NCI-H2171 treated with DMSO at 0.1 percent for 48 hours (cell line): ENCODE measurements around the gene MEGF11.
"Not testable (repeated sequence)": the region's sequence is repeated elsewhere in the genome, so short reads cannot be mapped to it uniquely, and the experiment has no call there.

Experiments
- DNase-seq: peaks from one replicate; lab custom pipeline; 2025; lab: John Stamatoyannopoulos, UW

MEGF11 gene

GRCh38 chr15:65885668-65886218, 367.8 kb downstream of the MEGF11 start:
- DNase-seq, result no peak

- peak; percentile 48 for DNase-seq
Observed at GRCh38 chr15:65884511-65884910, 369.0 kb downstream of the MEGF11 start.

- DNase-seq, result no peak
Observed at GRCh38 chr15:65883571-65883970, 370.0 kb downstream of the MEGF11 start.

- DNase-seq, result no peak
Observed at GRCh38 chr15:65881766-65882434, 371.6 kb downstream of the MEGF11 start.

- no peak for DNase-seq
Observed at GRCh38 chr15:65877749-65878148, 375.8 kb downstream of the MEGF11 start.

- DNase-seq, result no peak
Observed at GRCh38 chr15:65875458-65875857, 378.1 kb downstream of the MEGF11 start.

- no peak for DNase-seq
Observed at GRCh38 chr15:65873256-65873655, 380.3 kb downstream of the MEGF11 start.

- DNase-seq, result not testable (repeated sequence)
Observed at GRCh38 chr15:65872596-65872995, 381.0 kb downstream of the MEGF11 start.

- DNase-seq, result not testable (repeated sequence)
Observed at GRCh38 chr15:65871886-65872285, 381.7 kb downstream of the MEGF11 start.

GRCh38 chr15:65870889-65871533, 382.5 kb downstream of the MEGF11 start:
- peak; percentile 52 for DNase-seq

GRCh38 chr15:65869954-65870871, 383.3 kb downstream of the MEGF11 start:
- DNase-seq, result peak; percentile 55

GRCh38 chr15:65869126-65869953, 384.2 kb downstream of the MEGF11 start, which contains the start of gene RAB11A:
RAB11A (plus strand) TSS chr15:65869491; CDS start chr15:65869586, 95 bp downstream.
- peak; percentile 98 for DNase-seq

GRCh38 chr15:65868546-65869125, 384.9 kb downstream of the MEGF11 start:
- no peak for DNase-seq

GRCh38 chr15:65867933-65868332, 385.6 kb downstream of the MEGF11 start:
- DNase-seq, result not testable (repeated sequence)

GRCh38 chr15:65867244-65867643, 386.3 kb downstream of the MEGF11 start:
- DNase-seq, result no peak

GRCh38 chr15:65863106-65863505, 390.4 kb downstream of the MEGF11 start:
- DNase-seq, result no peak

- peak; percentile 29 for DNase-seq
Observed at GRCh38 chr15:65862682-65863081, 390.9 kb downstream of the MEGF11 start.

GRCh38 chr15:65857718-65858402, 395.7 kb downstream of the MEGF11 start:
- DNase-seq, result peak; percentile 52

- peak; percentile 35 for DNase-seq
Observed at GRCh38 chr15:65856821-65857455, 396.6 kb downstream of the MEGF11 start.

- DNase-seq, result no peak
Observed at GRCh38 chr15:65851981-65852380, 401.6 kb downstream of the MEGF11 start.
